H9 (cell line): Measurements from ENCODE around the gene EEF2K. TPM values are rescaled to one million over a fixed set of nuclear protein-coding genes. Genes with fewer than 3 reads are reported as not detected.

Experiments used
- DNase-seq: peaks from one replicate; pipeline ENCODE4 v3.0.0-alpha.2; 2017
- H2AFZ ChIP-seq: one replicate; pipeline ENCODE4 v1.6.1; 2013; ENCODE audit warnings: mild to moderate bottlenecking, low read length, control low read depth, moderate library complexity
- H2AK5ac ChIP-seq: 2 replicates; pipeline ENCODE4 v1.6.1; 2013; ENCODE audit warnings: low read length, control low read depth, mixed read lengths; ENCODE audit not compliant: insufficient read length
- H2BK120ac ChIP-seq: one replicate; pipeline ENCODE4 v1.6.1; 2013; ENCODE audit warnings: low read depth, mild to moderate bottlenecking, low read length, control low read depth, inconsistent platforms; ENCODE audit not compliant: poor library complexity, severe bottlenecking
- H2BK12ac ChIP-seq: 2 replicates; pipeline ENCODE4 v1.6.1; 2013; ENCODE audit warnings: low read length, control low read depth, mixed read lengths, low read depth; ENCODE audit not compliant: insufficient read length
- H2BK15ac ChIP-seq: 2 replicates; pipeline ENCODE4 v1.6.1; 2013; ENCODE audit warnings: low read depth, low read length, control low read depth
- H2BK20ac ChIP-seq: one replicate; pipeline ENCODE4 v1.6.1; 2013; ENCODE audit warnings: low read depth, mild to moderate bottlenecking, low read length, control low read depth, inconsistent platforms; ENCODE audit not compliant: poor library complexity, severe bottlenecking
- H2BK5ac ChIP-seq: 2 replicates; pipeline ENCODE4 v1.6.1; 2013; ENCODE audit warnings: low read length, control low read depth, mixed read lengths; ENCODE audit not compliant: insufficient read length
- H3K14ac ChIP-seq: 2 replicates; pipeline ENCODE4 v1.6.1; 2013; ENCODE audit warnings: low read length, control low read depth; ENCODE audit not compliant: insufficient read depth
- H3K18ac ChIP-seq: 2 replicates; pipeline ENCODE4 v1.6.1; 2013; ENCODE audit warnings: low read depth, mild to moderate bottlenecking, mixed read lengths, low read length, control low read depth; ENCODE audit not compliant: insufficient read length
- H3K23ac ChIP-seq: 2 replicates; pipeline ENCODE4 v1.6.1; 2013; ENCODE audit warnings: low read length, control low read depth, mixed read lengths, low read depth; ENCODE audit not compliant: insufficient read length
- H3K23me2 ChIP-seq: 2 replicates; pipeline ENCODE4 v1.6.1; 2013; ENCODE audit warnings: low read depth, mild to moderate bottlenecking, mixed read lengths, low read length, control low read depth; ENCODE audit not compliant: insufficient read length, poor library complexity, severe bottlenecking
- H3K27ac ChIP-seq: 2 replicates; pipeline ENCODE4 v1.5.1; 2013; ENCODE audit warnings: low read length, control low read depth, mixed read lengths, low read depth; ENCODE audit not compliant: insufficient read length
- H3K27me3 ChIP-seq: 2 replicates; pipeline ENCODE4 v1.6.1; 2013; ENCODE audit warnings: low read length, control low read depth, inconsistent platforms; ENCODE audit not compliant: insufficient read depth
- H3K4ac ChIP-seq: 2 replicates; pipeline ENCODE4 v1.6.1; 2013; ENCODE audit warnings: low read depth, mild to moderate bottlenecking, control low read depth, inconsistent platforms, low read length, moderate library complexity
- H3K4me1 ChIP-seq: 2 replicates; pipeline ENCODE4 v1.6.1; 2013; ENCODE audit warnings: low read length, control low read depth, inconsistent platforms; ENCODE audit not compliant: insufficient read depth
- H3K4me2 ChIP-seq: 2 replicates; pipeline ENCODE4 v1.6.1; 2013; ENCODE audit warnings: low read length, control low read depth, mixed read lengths; ENCODE audit not compliant: insufficient read length, insufficient read depth
- H3K56ac ChIP-seq: 2 replicates; pipeline ENCODE4 v1.6.1; 2013; ENCODE audit warnings: low read depth, mild to moderate bottlenecking, mixed read lengths, low read length, control low read depth; ENCODE audit not compliant: insufficient read length
- H3K79me1 ChIP-seq: 2 replicates; pipeline ENCODE4 v1.6.1; 2013; ENCODE audit warnings: low read depth, mild to moderate bottlenecking, moderate library complexity, low read length, control low read depth, inconsistent platforms; ENCODE audit not compliant: insufficient read depth, poor library complexity, severe bottlenecking
- H3K79me2 ChIP-seq: 2 replicates; pipeline ENCODE4 v1.6.1; 2013; ENCODE audit warnings: low read length, control low read depth, inconsistent platforms; ENCODE audit not compliant: insufficient read depth
- H3K9ac ChIP-seq: 2 replicates; pipeline ENCODE4 v1.6.1; 2013; ENCODE audit warnings: low read length, control low read depth, mixed read lengths; ENCODE audit not compliant: insufficient read length; ENCODE audit errors: extremely low read depth
- H3K9me3 ChIP-seq: one replicate; pipeline ENCODE4 v1.6.1; 2013; ENCODE audit warnings: low read depth, low read length, inconsistent platforms; ENCODE audit not compliant: control insufficient read depth
- H3T11ph ChIP-seq: one replicate; pipeline ENCODE4 v1.6.1; 2013; ENCODE audit warnings: mild to moderate bottlenecking, low read length, control low read depth, inconsistent platforms
- H4K20me1 ChIP-seq: one replicate; pipeline ENCODE4 v1.6.1; 2013; ENCODE audit not compliant: control insufficient read depth, insufficient read length, insufficient read depth
- H4K5ac ChIP-seq: 2 replicates; pipeline ENCODE4 v1.6.1; 2013; ENCODE audit warnings: low read depth, mild to moderate bottlenecking, mixed read lengths, low read length, control low read depth; ENCODE audit not compliant: insufficient read length
- H4K8ac ChIP-seq: replicated peaks from 2 replicates; pipeline ENCODE4 v1.6.1; 2013; ENCODE audit warnings: low read length, control low read depth, mixed read lengths, low read depth; ENCODE audit not compliant: insufficient read length
- H4K91ac ChIP-seq: 2 replicates; pipeline ENCODE4 v1.6.1; 2013; ENCODE audit warnings: low read depth, mild to moderate bottlenecking, moderate library complexity, mixed read lengths, low read length, control low read depth; ENCODE audit not compliant: insufficient read length
- H3K27ac Mint-ChIP-seq, 3 experiments: 2 replicates in 2 of 3; 3 replicates in 1 of 3; pipeline ENCODE4 v1.8.0; 2020 to 2021; ENCODE audit warnings: mixed read lengths in 3 of 3, mild to moderate bottlenecking in 1 of 3, moderate library complexity in 1 of 3
- H3K27me3 Mint-ChIP-seq: 2 replicates; pipeline ENCODE4 v1.8.0; 2021; ENCODE audit warnings: low read depth, mild to moderate bottlenecking, moderate library complexity, mixed read lengths
- H3K36me3 Mint-ChIP-seq, 3 experiments: 2 replicates in 2 of 3; 3 replicates in 1 of 3; pipeline ENCODE4 v1.8.0; 2020 to 2021; ENCODE audit warnings: low read depth in 3 of 3, mixed read lengths in 3 of 3; ENCODE audit not compliant: insufficient read depth in 1 of 3
- H3K4me1 Mint-ChIP-seq, 2 experiments: 2 replicates each; pipeline ENCODE4 v1.8.0; 2020; ENCODE audit warnings: mixed read lengths in 2 of 2
- H3K4me3 Mint-ChIP-seq, 2 experiments: 2 replicates in 1 of 2; 3 replicates in 1 of 2; pipeline ENCODE4 v1.8.0; 2020 to 2021; ENCODE audit warnings: mild to moderate bottlenecking in 2 of 2, mixed read lengths in 2 of 2, moderate library complexity in 1 of 2
- H3K9me3 Mint-ChIP-seq, 2 experiments: 2 replicates in 1 of 2; 3 replicates in 1 of 2; pipeline ENCODE4 v1.8.0; 2020; ENCODE audit warnings: mild to moderate bottlenecking in 2 of 2, mixed read lengths in 2 of 2, moderate library complexity in 1 of 2
- CTCF ChIP-seq: fragments of 200-600 bp; sonication (generic); conservative IDR thresholded peaks from 3 replicates; pipeline ENCODE4 v1.8.0; 2021; ENCODE audit warnings: antibody characterized with exemption, mild to moderate bottlenecking
- WGBS: extraction: QIAGEN DNeasy Blood & Tissue Kit; methylation state at CpG from one replicate; pipeline ENCODE4 v1.1.7; 2013; ENCODE audit warnings: missing lambda C conversion rate, low lambda C conversion rate, mixed read lengths; ENCODE audit not compliant: insufficient read length; ENCODE audit errors: extremely low coverage; 5-methylcytosine and 5-hydroxymethylcytosine counted together
- total RNA-seq: library from RNA; stranded (reverse); gene quantifications from 2 replicates; pipeline ENCODE4 v1.2.1, GENCODE V29; 2021

Gene EEF2K
- total RNA-seq, 1 experiment from 2014 or later = 20.7 TPM

- H3K79me2 ChIP-seq = no peaks in the 10 kb centered on the region
- no peaks in the 10 kb centered on the region for H3K4me1 ChIP-seq
- no peak overlapping the region for H2AK5ac ChIP-seq
- no peak overlapping the region for H2BK120ac ChIP-seq
- H4K8ac ChIP-seq = no peak overlapping the region
- H3K9ac ChIP-seq = no peak overlapping the region
- peaks cover 31 to 90% (median 73%) of the 10 kb centered on the region in 3 experiments for H3K36me3 Mint-ChIP-seq
- no peaks in the 10 kb centered on the region for H3K27me3 ChIP-seq
- H3K18ac ChIP-seq = no peak overlapping the region
- H3K4me2 ChIP-seq = no peak overlapping the region
- no peaks in the 10 kb centered on the region for H4K20me1 ChIP-seq
- no CpG with 5 or more reads among the region's 4 CpGs for WGBS
- no peak overlapping the region for H2AFZ ChIP-seq
- no peak overlapping the region for H3K23ac ChIP-seq
- no peak overlapping the region for H3K14ac ChIP-seq
- H3K23me2 ChIP-seq = no peaks in the 10 kb centered on the region
- no peak overlapping the region for H3K4me3 Mint-ChIP-seq
- H3K4ac ChIP-seq = no peak overlapping the region
- H2BK20ac ChIP-seq = no peak overlapping the region
- H2BK12ac ChIP-seq = no peak overlapping the region
- no peaks in the 10 kb centered on the region; a peak in 1 of 4 replicates for H3K4me1 Mint-ChIP-seq
- H4K5ac ChIP-seq = no peak overlapping the region
- no peak overlapping the region for H2BK5ac ChIP-seq
- H3K79me1 ChIP-seq = peaks cover 2% of the 10 kb centered on the region
- no peak overlapping the region for H3K56ac ChIP-seq
- no peak for TF ChIP-seq CTCF
- no peak overlapping the region for H4K91ac ChIP-seq
- H3T11ph ChIP-seq = no peak overlapping the region
- no peak overlapping the region for H2BK15ac ChIP-seq
- no peak overlapping the region for H3K27ac Mint-ChIP-seq
- no peak overlapping the region for H3K27ac ChIP-seq
- H3K9me3 ChIP-seq = no peaks in the 10 kb centered on the region
- H3K9me3 Mint-ChIP-seq = no peaks in the 10 kb centered on the region
- no peaks in the 10 kb centered on the region; the same call in none of the 2 replicates for H3K27me3 Mint-ChIP-seq
- DNase-seq = no peak
Observed at GRCh38 chr16:22326369-22326652, 120.2 kb downstream of the EEF2K start.
